Mucosa of rectum (tissue), 2 donors: ENCODE measurements around the gene ADCY4.
"Not testable (repeated sequence)": the region's sequence is repeated elsewhere in the genome, so short reads cannot be mapped to it uniquely, and the experiment has no call there.

ENCODE experiments used
- H3K27ac ChIP-seq, 2 donors: one replicate each; pipeline ENCODE4 v1.7.0; 2013; ENCODE audit warnings: inconsistent platforms in 2 of 2, low read depth in 2 of 2, low read length in 2 of 2
- H3K27me3 ChIP-seq, 2 donors: one replicate each; pipeline ENCODE4 v1.7.0; 2013; ENCODE audit warnings: low read length in 2 of 2; ENCODE audit not compliant: control insufficient read depth in 2 of 2, insufficient read depth in 2 of 2
- H3K36me3 ChIP-seq, 2 donors: one replicate each; pipeline ENCODE4 v1.7.0; 2013; ENCODE audit warnings: low read length in 2 of 2; ENCODE audit not compliant: control insufficient read depth in 2 of 2, insufficient read depth in 2 of 2
- H3K4me1 ChIP-seq, 2 donors: one replicate each; pipeline ENCODE4 v1.7.0; 2013; ENCODE audit warnings: low read length in 2 of 2, mild to moderate bottlenecking in 1 of 2; ENCODE audit not compliant: control insufficient read depth in 2 of 2, insufficient read depth in 2 of 2
- H3K4me3 ChIP-seq, 2 donors: one replicate each; pipeline ENCODE4 v1.7.0; 2013; ENCODE audit warnings: low read length in 2 of 2
- H3K9ac ChIP-seq, 2 donors: one replicate each; pipeline ENCODE4 v1.7.0; 2013; ENCODE audit warnings: low read length in 2 of 2, low read depth in 1 of 2, mild to moderate bottlenecking in 1 of 2
- H3K9me3 ChIP-seq, 2 donors: one replicate each; pipeline ENCODE4 v1.7.0; 2013; ENCODE audit warnings: low read length in 2 of 2; ENCODE audit not compliant: control insufficient read depth in 2 of 2
- donor health status: healthy.
- donor health status: Normal muscosa, but diverticular disease.

Gene ADCY4

GRCh38 chr14:24376448-24377070 lies 41.7 kb upstream of the ADCY4 start:
- Histone ChIP-seq H3K4me3 (no peak overlapping the region), H3K27ac (no peak overlapping the region), H3K9me3 (no peaks in the 10 kb centered on the region), H3K36me3 (peaks cover 0 to 3% of the 10 kb centered on the region in 2 donors), H3K27me3 (no peaks in the 10 kb centered on the region), H3K4me1 (peaks cover 0 to 3% of the 10 kb centered on the region in 2 donors), H3K9ac (no peak overlapping the region)

GRCh38 chr14:24372701-24373416 lies 38.0 kb upstream of the ADCY4 start:
- Histone ChIP-seq H3K4me3 (no peak overlapping the region), H3K4me1 (peaks cover 3 to 8% of the 10 kb centered on the region in 2 donors), H3K36me3 (peaks cover 0 to 3% of the 10 kb centered on the region in 2 donors), H3K27me3 (no peaks in the 10 kb centered on the region), H3K9ac (no peak overlapping the region), H3K27ac (no peak overlapping the region), H3K9me3 (no peaks in the 10 kb centered on the region)

- H3K9me3 ChIP-seq, H3K36me3 ChIP-seq, H3K9ac ChIP-seq, H3K27me3 ChIP-seq, H3K4me3 ChIP-seq, H3K27ac ChIP-seq: not testable (repeated sequence)
- H3K4me1 ChIP-seq = peaks cover 5 to 17% of the 10 kb centered on the region in 2 donors
Measured at GRCh38 chr14:24371605-24372004, 36.7 kb upstream of the ADCY4 start.

GRCh38 chr14:24370748-24371147 lies 35.9 kb upstream of the ADCY4 start:
- Histone ChIP-seq H3K36me3 (peaks cover 0 to 3% of the 10 kb centered on the region in 2 donors), H3K9me3 (no peaks in the 10 kb centered on the region), H3K9ac (no peak overlapping the region), H3K4me1 (peaks cover 11 to 23% of the 10 kb centered on the region in 2 donors), H3K27ac (no peak overlapping the region), H3K27me3 (peaks cover 0 to 2% of the 10 kb centered on the region in 2 donors), H3K4me3 (no peak overlapping the region)

- Histone ChIP-seq H3K9ac (no peak overlapping the region), H3K9me3 (no peaks in the 10 kb centered on the region), H3K36me3 (peaks cover 0 to 3% of the 10 kb centered on the region in 2 donors), H3K4me3 (no peak overlapping the region), H3K4me1 (peaks cover 16 to 29% of the 10 kb centered on the region in 2 donors), H3K27me3 (peaks cover 0 to 2% of the 10 kb centered on the region in 2 donors), H3K27ac (no peak overlapping the region)
Measured at GRCh38 chr14:24369907-24370687, 35.2 kb upstream of the ADCY4 start.

- H3K27me3 ChIP-seq = peaks cover 0 to 2% of the 10 kb centered on the region in 2 donors
- no peaks in the 10 kb centered on the region for H3K9me3 ChIP-seq
- H3K9ac ChIP-seq = no peak overlapping the region
- H3K4me1 ChIP-seq = peaks cover 17 to 29% of the 10 kb centered on the region in 2 donors
- H3K27ac ChIP-seq = peak overlapping the region; percentile 52 to 77
- peak overlapping the region in 1 of 2 donors; percentile 31 for H3K4me3 ChIP-seq
- peaks cover 0 to 3% of the 10 kb centered on the region in 2 donors for H3K36me3 ChIP-seq
Measured at GRCh38 chr14:24369463-24369862, 34.6 kb upstream of the ADCY4 start.

- H3K9ac ChIP-seq = peak overlapping the region; percentile 63 to 79
- peak overlapping the region; percentile 61 to 67 for H3K4me3 ChIP-seq
Measured at GRCh38 chr14:24368562-24369252, 33.8 kb upstream of the ADCY4 start.

GRCh38 chr14:24368212-24368561 lies 33.3 kb upstream of the ADCY4 start:
- H3K9me3 ChIP-seq = no peaks in the 10 kb centered on the region
- H3K27me3 ChIP-seq = peaks cover 0 to 2% of the 10 kb centered on the region in 2 donors
- peak overlapping the region; percentile 77 to 89 for H3K27ac ChIP-seq
- H3K9ac ChIP-seq = peak overlapping the region; percentile 63 to 79
- H3K36me3 ChIP-seq = no peaks in the 10 kb centered on the region
- H3K4me1 ChIP-seq = peaks cover 17 to 29% of the 10 kb centered on the region in 2 donors
- peak overlapping the region; percentile 61 to 67 for H3K4me3 ChIP-seq

More at GRCh38 chr14:24368562-24369252, 33.8 kb upstream of the ADCY4 start:
- Histone ChIP-seq H3K27me3 (peaks cover 0 to 2% of the 10 kb centered on the region in 2 donors), H3K27ac (peak overlapping the region; percentile 77 to 89), H3K36me3 (peaks cover 0 to 3% of the 10 kb centered on the region in 2 donors), H3K9me3 (no peaks in the 10 kb centered on the region), H3K4me1 (peaks cover 17 to 29% of the 10 kb centered on the region in 2 donors)

- Histone ChIP-seq H3K9me3 (no peaks in the 10 kb centered on the region), H3K4me1 (peaks cover 17 to 29% of the 10 kb centered on the region in 2 donors), H3K4me3 (peak within 1 kb of the TSS; percentile 75 to 77), H3K9ac (peak within 1 kb of the TSS; percentile 63 to 79), H3K36me3 (no peaks in the 10 kb centered on the region), H3K27me3 (peaks cover 0 to 2% of the 10 kb centered on the region in 2 donors), H3K27ac (peak within 1 kb of the TSS; percentile 89 to 91)
Measured at GRCh38 chr14:24367514-24368211, 32.8 kb upstream of the ADCY4 start, which contains the start of gene NFATC4. Gene NFATC4, plus strand, starts transcription at chr14:24368184. Its CDS starts 157 bp downstream, at chr14:24368341.
